PC-3 (cell line): ENCODE results near the gene RNF215. TPM values are rescaled to one million over a fixed set of nuclear protein-coding genes. Genes with fewer than 3 reads are reported as not detected.

Experiments
- ATAC-seq: fragments of 200-7000 bp; cut with Tn5 transposase; 2 replicates; pipeline ENCODE4 v1.9.1; 2020; ENCODE audit warnings: mild to moderate bottlenecking, moderate library complexity
- BruUV-seq: library from RNA; stranded (reverse); fragments of 400-500 nt; replicated peaks from 2 replicates; lab custom pipeline; 2021; lab: Mats Ljungman, UMichigan
- CTCF ChIA-PET: fragments of 300-600 bp; sonication (Branson Sonifier 250); formaldehyde crosslinking; loops from one replicate; lab custom pipeline; 2022; ENCODE audit warnings: antibody characterized with exemption; lab: Charles Lee
- POLR2A ChIA-PET: fragments of 300-600 bp; sonication (Branson Sonifier 250); formaldehyde crosslinking; loops from one replicate; lab custom pipeline; 2022; ENCODE audit warnings: antibody characterized with exemption; ENCODE audit not compliant: unreplicated experiment; lab: Charles Lee
- DNase-seq: peaks from one replicate; pipeline ENCODE4 v3.0.0-alpha.2; 2015
- H2AFZ ChIP-seq: fragments of 300-600 bp; sonication (generic); 2 replicates; pipeline ENCODE4 v1.6.0; 2016; ENCODE audit warnings: antibody characterized with exemption, low read length
- H3F3A ChIP-seq: fragments of 300-600 bp; sonication (generic); one replicate; pipeline ENCODE4 v1.6.0; 2017; ENCODE audit warnings: antibody characterized with exemption, low read length, control low read depth, mild to moderate bottlenecking; ENCODE audit not compliant: unreplicated experiment
- H3K27ac ChIP-seq: fragments of 300-600 bp; sonication (generic); 2 replicates; pipeline ENCODE4 v1.5.1; 2016; ENCODE audit warnings: mild to moderate bottlenecking, low read length
- H3K27me3 ChIP-seq: fragments of 300-600 bp; sonication (generic); 2 replicates; pipeline ENCODE4 v1.6.1; 2016; ENCODE audit warnings: low read length, mixed read lengths
- H3K36me3 ChIP-seq: fragments of 300-600 bp; sonication (generic); 2 replicates; pipeline ENCODE4 v1.6.1; 2016; ENCODE audit warnings: low read depth, mixed run types, low read length, mixed read lengths
- H3K4me1 ChIP-seq: fragments of 300-600 bp; sonication (generic); 2 replicates; pipeline ENCODE4 v1.5.1; 2016; ENCODE audit warnings: low read length; ENCODE audit not compliant: insufficient read depth
- H3K4me2 ChIP-seq: fragments of 300-600 bp; sonication (generic); 2 replicates; pipeline ENCODE4 v1.6.0; 2016; ENCODE audit warnings: low read length
- H3K4me3 ChIP-seq: fragments of 300-600 bp; sonication (generic); 2 replicates; pipeline ENCODE4 v1.5.1; 2016; ENCODE audit warnings: mild to moderate bottlenecking, low read length, mixed read lengths
- H3K79me2 ChIP-seq: fragments of 300-600 bp; sonication (generic); 2 replicates; pipeline ENCODE4 v1.6.1; 2017; ENCODE audit warnings: low read length, mixed read lengths
- H3K9ac ChIP-seq: fragments of 300-600 bp; sonication (generic); 2 replicates; pipeline ENCODE4 v1.6.0; 2016; ENCODE audit warnings: mild to moderate bottlenecking, low read length
- H3K9me2 ChIP-seq: fragments of 300-600 bp; sonication (generic); replicated peaks from 2 replicates; pipeline ENCODE4 v1.6.1; 2016; ENCODE audit warnings: mixed run types, low read length, mixed read lengths
- H3K9me3 ChIP-seq: fragments of 300-600 bp; sonication (generic); 2 replicates; pipeline ENCODE4 v1.6.1; 2016; ENCODE audit warnings: low read length, mixed read lengths
- H4K20me1 ChIP-seq: fragments of 300-600 bp; sonication (generic); 2 replicates; pipeline ENCODE4 v1.6.1; 2016; ENCODE audit warnings: low read length, mixed read lengths
- CTCF ChIP-seq: fragments of 300-600 bp; sonication (generic); conservative IDR thresholded peaks from 2 replicates; pipeline ENCODE4 v1.5.1; 2017; ENCODE audit warnings: antibody characterized with exemption, low read depth, mild to moderate bottlenecking, low read length
- EZH2 ChIP-seq: fragments of 300-600 bp; sonication (generic); IDR thresholded peaks from one replicate; pipeline ENCODE4 v1.6.1; 2017; ENCODE audit warnings: antibody characterized with exemption, mild to moderate bottlenecking, low read length; ENCODE audit not compliant: unreplicated experiment
- EZH2phosphoT487 ChIP-seq: fragments of 300-600 bp; sonication (generic); IDR thresholded peaks from 2 replicates; pipeline ENCODE4 v1.6.1; 2018; ENCODE audit warnings: mild to moderate bottlenecking, antibody characterized with exemption, low read length, borderline replicate concordance
- intact Hi-C: fragments of 100-400 bp; cut with micrococcal nuclease; formaldehyde crosslinking; loops from 2 replicates; pipeline ENCODE4 v1.9.0; 2023
- total RNA-seq: library from RNA; depleted of rRNA; stranded (reverse); fragments of >200 nt; gene quantifications from 2 replicates; pipeline ENCODE4 v1.2.3, GENCODE V29; 2014

Gene RNF215
- total RNA-seq, 1 experiment from 2014 or later = 22.6 TPM

GRCh38 chr22:30416837-30417236, 29.6 kb upstream of the RNF215 start:
- intact Hi-C loops = no loop called here
- ChIA-PET POLR2A (no interaction called here), CTCF (no interaction called here)
- H3K27me3 ChIP-seq = no peaks in the 10 kb centered on the region
- H2AFZ ChIP-seq = no peak overlapping the region
- H3K79me2 ChIP-seq = peaks cover 15% of the 10 kb centered on the region
- BruUV-seq = no TSS peak
- H3K27ac ChIP-seq = no peak overlapping the region
- no peak overlapping the region for H3K4me3 ChIP-seq
- H3K4me1 ChIP-seq = peaks cover 19% of the 10 kb centered on the region
- no peaks in the 10 kb centered on the region for H3K9me3 ChIP-seq
- peaks cover 34% of the 10 kb centered on the region for H3K36me3 ChIP-seq
- H3K9me2 ChIP-seq = no peaks in the 10 kb centered on the region
- DNase-seq (no peak), ATAC-seq (no peak)
- no peak for TF ChIP-seq EZH2phosphoT487
- no peak for TF ChIP-seq EZH2
- TF ChIP-seq CTCF = no peak
- no peak overlapping the region for H3K9ac ChIP-seq
- no peaks in the 10 kb centered on the region for H4K20me1 ChIP-seq
- H3F3A ChIP-seq = no peaks in the 10 kb centered on the region
- H3K4me2 ChIP-seq = no peak overlapping the region

GRCh38 chr22:30416403-30416802, 29.2 kb upstream of the RNF215 start:
- no peak for ATAC-seq
- H3K9me2 ChIP-seq = no peaks in the 10 kb centered on the region
- ChIA-PET CTCF (no interaction called here), POLR2A (no interaction called here)
- 0 out of 2 replicates have a peak, but pooled peaks cover 12% of the 10 kb centered on the region for H3K79me2 ChIP-seq
- no peaks in the 10 kb centered on the region for H3K27me3 ChIP-seq
- intact Hi-C loops = no loop called here
- DNase-seq = no peak
- no peak overlapping the region for H3K9ac ChIP-seq
- no peak overlapping the region for H3K27ac ChIP-seq
- H3K36me3 ChIP-seq = peaks cover 34% of the 10 kb centered on the region
- no peaks in the 10 kb centered on the region for H4K20me1 ChIP-seq
- peaks cover 14% of the 10 kb centered on the region for H3K4me1 ChIP-seq
- no peak overlapping the region for H3K4me3 ChIP-seq
- H3F3A ChIP-seq = no peaks in the 10 kb centered on the region
- TF ChIP-seq EZH2 (no peak), EZH2phosphoT487 (no peak), CTCF (no peak)
- no peak overlapping the region for H3K4me2 ChIP-seq
- H3K9me3 ChIP-seq = no peaks in the 10 kb centered on the region
- BruUV-seq = no TSS peak
- H2AFZ ChIP-seq = no peak overlapping the region

- ChIA-PET CTCF (no interaction called here), POLR2A (no interaction called here)
- Histone ChIP-seq H3K4me1 (peaks cover 1% of the 10 kb centered on the region), H3K9me2 (no peaks in the 10 kb centered on the region), H3K27me3 (no peaks in the 10 kb centered on the region), H4K20me1 (no peaks in the 10 kb centered on the region), H3F3A (no peaks in the 10 kb centered on the region), H3K36me3 (peaks cover 38% of the 10 kb centered on the region), H3K27ac (no peak overlapping the region), H3K9ac (no peak overlapping the region), H3K79me2 (no peaks in the 10 kb centered on the region), H2AFZ (no peak overlapping the region), H3K9me3 (no peaks in the 10 kb centered on the region), H3K4me2 (no peak overlapping the region), H3K4me3 (no peak overlapping the region)
- BruUV-seq = no TSS peak
- DNase-seq = no peak
- no peak for ATAC-seq
- intact Hi-C loops = no loop called here
- TF ChIP-seq EZH2 (no peak), CTCF (no peak), EZH2phosphoT487 (no peak)
Observed at GRCh38 chr22:30414525-30415047, 27.4 kb upstream of the RNF215 start.
